Parathyroid adenoma (tissue), 2 donors: ENCODE measurements around the gene SEC16A.

ENCODE experiments used
- H2AFZ ChIP-seq: fragments of 300-600 bp; sonication (generic); one replicate; pipeline ENCODE4 v1.7.0; 2017; ENCODE audit warnings: antibody characterized with exemption, mild to moderate bottlenecking
- H3K27ac ChIP-seq: fragments of 300-600 bp; sonication (generic); one replicate; pipeline ENCODE4 v1.7.0; 2017
- H3K27me3 ChIP-seq: fragments of 300-600 bp; sonication (generic); one replicate; pipeline ENCODE4 v1.7.0; 2017; ENCODE audit warnings: low read length; ENCODE audit not compliant: control insufficient read depth, insufficient read depth
- H3K36me3 ChIP-seq: fragments of 300-600 bp; sonication (generic); one replicate; pipeline ENCODE4 v1.7.0; 2017; ENCODE audit warnings: low read length; ENCODE audit not compliant: control insufficient read depth, insufficient read depth
- H3K4me1 ChIP-seq: fragments of 300-600 bp; sonication (generic); one replicate; pipeline ENCODE4 v1.7.0; 2017; ENCODE audit warnings: control low read depth
- H3K4me2 ChIP-seq: fragments of 300-600 bp; sonication (generic); one replicate; pipeline ENCODE4 v1.7.0; 2017; ENCODE audit warnings: low read length
- H3K4me3 ChIP-seq: fragments of 300-600 bp; sonication (generic); one replicate; pipeline ENCODE4 v1.7.0; 2017; ENCODE audit warnings: low read depth, low read length
- H3K79me2 ChIP-seq: fragments of 300-600 bp; sonication (generic); one replicate; pipeline ENCODE4 v1.7.0; 2017; ENCODE audit warnings: control low read depth
- H3K9ac ChIP-seq: fragments of 300-600 bp; sonication (generic); one replicate; pipeline ENCODE4 v1.7.0; 2017; ENCODE audit warnings: mild to moderate bottlenecking
- H3K9me3 ChIP-seq: fragments of 300-600 bp; sonication (generic); one replicate; pipeline ENCODE4 v1.7.0; 2017; ENCODE audit warnings: low read length; ENCODE audit not compliant: control insufficient read depth
- TF ChIP-seq, protein P1 (sequence below): fragments of 300-600 bp; sonication (generic); IDR thresholded peaks from one replicate; pipeline ENCODE4 v1.7.0; 2017; ENCODE audit warnings: antibody characterized with exemption, mild to moderate bottlenecking
- donor health status: primary hyperparathyroidism.

SEC16A gene

DNA sequence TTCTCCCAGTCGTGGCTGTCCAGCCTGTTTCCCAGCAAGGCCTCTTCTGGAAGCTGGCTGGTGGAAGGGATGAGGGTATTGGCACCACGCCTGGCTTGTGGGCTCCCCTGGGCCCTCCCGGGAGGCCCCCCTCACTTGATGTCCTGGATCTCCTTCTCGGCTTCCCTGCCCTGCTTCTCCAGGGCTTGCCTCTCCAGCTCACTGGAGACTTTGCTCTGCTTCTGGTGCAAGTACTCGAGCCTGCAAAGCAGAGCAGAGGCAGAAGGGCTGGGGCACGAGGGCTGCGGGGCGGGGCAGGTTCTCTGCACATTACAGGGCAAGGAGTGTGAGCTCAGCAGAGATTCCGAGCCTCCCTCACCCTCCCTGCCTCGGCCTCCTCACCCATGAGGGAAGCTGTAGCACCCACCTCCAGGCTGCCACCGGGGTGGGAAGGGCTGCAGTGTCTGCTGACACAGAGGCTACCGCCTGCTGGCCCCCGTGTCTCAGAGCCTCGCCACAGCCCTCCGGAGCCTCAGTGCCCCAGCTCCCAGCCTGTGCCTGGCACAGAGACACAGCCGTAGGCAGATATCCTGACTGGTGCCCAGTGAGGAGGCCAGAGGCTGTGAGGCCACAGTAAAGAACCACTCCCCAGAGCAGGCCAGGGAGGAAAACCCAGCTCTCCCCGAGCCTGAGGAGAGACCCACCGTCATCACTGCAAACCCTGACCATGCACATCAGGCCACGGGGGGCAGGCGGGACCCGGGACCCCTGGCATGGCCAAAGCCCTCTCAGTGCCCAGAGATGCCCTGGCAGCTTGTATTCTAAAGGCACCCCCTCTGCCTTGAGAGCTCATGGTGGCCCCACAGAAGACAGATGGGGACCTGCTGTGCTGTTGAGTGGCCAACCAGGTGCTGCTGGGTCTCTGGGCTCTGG is 90.0 kb downstream of the SEC16A start:
- Histone ChIP-seq H3K4me3 (no peak overlapping the region), H3K9ac (no peak overlapping the region), H2AFZ (no peak overlapping the region), H3K36me3 (no peaks in the 10 kb centered on the region), H3K27ac (no peak overlapping the region), H3K9me3 (no peaks in the 10 kb centered on the region), H3K4me1 (no peaks in the 10 kb centered on the region), H3K79me2 (no peaks in the 10 kb centered on the region), H3K27me3 (no peaks in the 10 kb centered on the region), H3K4me2 (no peak overlapping the region)
- TF ChIP-seq, protein P1, sequence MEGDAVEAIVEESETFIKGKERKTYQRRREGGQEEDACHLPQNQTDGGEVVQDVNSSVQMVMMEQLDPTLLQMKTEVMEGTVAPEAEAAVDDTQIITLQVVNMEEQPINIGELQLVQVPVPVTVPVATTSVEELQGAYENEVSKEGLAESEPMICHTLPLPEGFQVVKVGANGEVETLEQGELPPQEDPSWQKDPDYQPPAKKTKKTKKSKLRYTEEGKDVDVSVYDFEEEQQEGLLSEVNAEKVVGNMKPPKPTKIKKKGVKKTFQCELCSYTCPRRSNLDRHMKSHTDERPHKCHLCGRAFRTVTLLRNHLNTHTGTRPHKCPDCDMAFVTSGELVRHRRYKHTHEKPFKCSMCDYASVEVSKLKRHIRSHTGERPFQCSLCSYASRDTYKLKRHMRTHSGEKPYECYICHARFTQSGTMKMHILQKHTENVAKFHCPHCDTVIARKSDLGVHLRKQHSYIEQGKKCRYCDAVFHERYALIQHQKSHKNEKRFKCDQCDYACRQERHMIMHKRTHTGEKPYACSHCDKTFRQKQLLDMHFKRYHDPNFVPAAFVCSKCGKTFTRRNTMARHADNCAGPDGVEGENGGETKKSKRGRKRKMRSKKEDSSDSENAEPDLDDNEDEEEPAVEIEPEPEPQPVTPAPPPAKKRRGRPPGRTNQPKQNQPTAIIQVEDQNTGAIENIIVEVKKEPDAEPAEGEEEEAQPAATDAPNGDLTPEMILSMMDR, result no peak

DNA sequence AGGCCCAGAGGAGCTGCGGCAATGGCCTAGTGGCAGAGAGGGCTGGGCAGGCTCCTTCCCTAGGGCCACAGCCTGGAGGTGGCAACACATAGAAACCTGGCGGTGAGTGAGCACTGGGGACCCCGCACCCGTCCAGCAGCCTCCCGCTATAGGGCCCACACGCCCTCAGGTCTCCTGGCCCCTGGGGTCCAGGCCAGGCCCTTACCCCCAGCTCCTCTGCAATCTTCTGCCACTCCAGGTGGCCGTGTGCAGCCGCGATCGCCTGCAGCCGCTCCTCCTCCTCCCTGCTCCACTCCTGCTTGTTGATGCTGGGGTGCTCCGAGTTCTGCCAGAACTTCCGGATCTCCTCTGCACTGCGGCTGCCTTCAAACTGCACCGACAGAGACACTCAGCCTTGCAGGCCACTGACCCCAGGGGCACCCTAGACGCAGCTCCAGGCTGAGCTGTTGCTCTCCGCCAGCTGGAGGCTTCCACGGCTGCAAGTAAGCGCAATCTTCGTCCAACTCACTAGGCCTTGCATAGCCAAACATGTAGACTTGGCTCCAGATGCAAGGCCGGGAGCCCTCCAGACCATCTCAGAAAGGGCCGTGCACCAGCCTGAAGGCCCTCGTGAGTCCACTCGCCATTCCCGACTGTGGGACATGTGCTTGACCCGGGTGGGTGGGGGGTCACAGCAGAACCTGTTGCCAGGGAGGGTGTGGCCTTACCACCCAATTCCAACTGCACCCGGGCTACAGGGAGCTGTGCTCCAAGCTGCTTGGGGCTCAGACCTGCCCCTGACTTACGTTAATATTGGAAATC is 90.9 kb downstream of the SEC16A start:
- H3K27me3 ChIP-seq, result no peaks in the 10 kb centered on the region
- no peaks in the 10 kb centered on the region for H3K36me3 ChIP-seq
- H3K79me2 ChIP-seq, result no peaks in the 10 kb centered on the region
- no peak overlapping the region for H3K9ac ChIP-seq
- no peaks in the 10 kb centered on the region for H3K9me3 ChIP-seq
- no peak overlapping the region for H2AFZ ChIP-seq
- no peaks in the 10 kb centered on the region for H3K4me1 ChIP-seq
- no peak overlapping the region for H3K27ac ChIP-seq
- no peak overlapping the region for H3K4me3 ChIP-seq
- no peak overlapping the region for H3K4me2 ChIP-seq
- TF ChIP-seq, protein P1, result no peak
